ENCODE results near the gene BRCA2. TPM values are rescaled to one million over a fixed set of nuclear protein-coding genes. Genes with fewer than 3 reads are reported as not detected.
A peak's percentile ranks its signal among the peaks of the same experiment; 100 is the strongest.

The BRCA2 gene
- total RNA-seq, 1 donor from 2014 or later, result 3.4 TPM

DNA sequence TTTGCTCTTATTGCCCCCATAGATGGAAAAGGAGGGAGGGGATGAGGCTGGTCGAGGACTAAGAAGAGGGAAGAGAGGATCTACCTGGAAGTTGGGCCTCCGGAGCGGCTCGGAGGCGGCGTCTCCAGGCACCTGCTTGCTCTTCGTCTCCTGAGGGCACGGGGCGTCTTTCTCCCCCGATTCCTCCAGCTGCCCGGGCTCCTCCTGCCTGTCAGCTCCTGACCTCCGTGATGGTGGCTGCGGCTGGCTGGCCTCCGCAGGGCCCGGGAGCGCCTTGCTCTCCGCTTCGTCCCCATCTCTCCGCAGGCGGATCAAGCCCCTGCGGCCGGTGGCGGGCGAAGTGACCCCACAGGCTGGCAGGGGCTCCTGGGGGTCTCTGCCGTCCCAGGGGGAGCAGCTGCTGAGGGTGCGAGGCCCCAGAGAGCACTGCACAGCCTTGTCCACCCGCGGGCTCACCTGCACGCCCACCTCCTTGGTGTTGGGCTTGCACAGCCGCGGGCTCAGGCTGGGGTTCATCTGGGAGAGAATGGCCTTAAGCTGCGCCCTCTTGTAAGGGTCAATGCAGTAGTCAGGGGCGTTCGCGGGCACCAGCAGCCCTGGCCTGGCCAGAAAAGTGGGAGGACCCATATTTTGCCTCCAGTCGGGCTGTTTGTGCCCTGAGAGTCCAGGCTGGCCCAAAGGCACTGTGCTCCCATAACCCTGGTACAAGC lies 4.0 kb upstream of the BRCA2 start:
- Histone ChIP-seq H3K4me3 (ENCODE audit: insufficient read depth, low read depth, low read length) (no peak overlapping the region), H3K9ac (ENCODE audit: low read length) (no peak overlapping the region), H4K20me1 (ENCODE audit: insufficient read depth, low read length) (no peaks in the 10 kb centered on the region), H3K27ac (ENCODE audit: low read depth, low read length) (no peak overlapping the region), H3K4me2 (ENCODE audit: low read length) (no peak overlapping the region), H3K79me2 (ENCODE audit: insufficient read depth, low read length) (peaks cover under 1% of the 10 kb centered on the region), H3K9me3 (ENCODE audit: insufficient read depth, low read depth, low read length) (no peaks in the 10 kb centered on the region), H3K36me3 (ENCODE audit: insufficient read depth, low read length) (no peaks in the 10 kb centered on the region), H2AFZ (ENCODE audit: low read depth, low read length) (no peak overlapping the region), H3K27me3 (ENCODE audit: insufficient read depth, low read length) (no peaks in the 10 kb centered on the region), H3K4me1 (ENCODE audit: insufficient read depth, low read length) (peaks cover 4% of the 10 kb centered on the region)
- no peaks in the 10 kb centered on the region for H3K4me1 Mint-ChIP-seq (ENCODE audit: low read depth, unreplicated experiment)
- no peak for DNase-seq (ENCODE audit: low read depth)
- no peak for FAIRE-seq
- no peaks in the 10 kb centered on the region for H3K36me3 Mint-ChIP-seq (ENCODE audit: low read depth, unreplicated experiment)
- H3K27ac Mint-ChIP-seq (ENCODE audit: unreplicated experiment), result no peak overlapping the region
- H3K4me3 Mint-ChIP-seq (ENCODE audit: unreplicated experiment), result no peak overlapping the region
- no peaks in the 10 kb centered on the region for H3K9me3 Mint-ChIP-seq (ENCODE audit: unreplicated experiment)
- TF ChIP-seq EZH2 (IDR thresholded peaks at IDR 0.05; ENCODE audit: insufficient read depth, low read length), result no peak
- TF ChIP-seq, protein P1, sequence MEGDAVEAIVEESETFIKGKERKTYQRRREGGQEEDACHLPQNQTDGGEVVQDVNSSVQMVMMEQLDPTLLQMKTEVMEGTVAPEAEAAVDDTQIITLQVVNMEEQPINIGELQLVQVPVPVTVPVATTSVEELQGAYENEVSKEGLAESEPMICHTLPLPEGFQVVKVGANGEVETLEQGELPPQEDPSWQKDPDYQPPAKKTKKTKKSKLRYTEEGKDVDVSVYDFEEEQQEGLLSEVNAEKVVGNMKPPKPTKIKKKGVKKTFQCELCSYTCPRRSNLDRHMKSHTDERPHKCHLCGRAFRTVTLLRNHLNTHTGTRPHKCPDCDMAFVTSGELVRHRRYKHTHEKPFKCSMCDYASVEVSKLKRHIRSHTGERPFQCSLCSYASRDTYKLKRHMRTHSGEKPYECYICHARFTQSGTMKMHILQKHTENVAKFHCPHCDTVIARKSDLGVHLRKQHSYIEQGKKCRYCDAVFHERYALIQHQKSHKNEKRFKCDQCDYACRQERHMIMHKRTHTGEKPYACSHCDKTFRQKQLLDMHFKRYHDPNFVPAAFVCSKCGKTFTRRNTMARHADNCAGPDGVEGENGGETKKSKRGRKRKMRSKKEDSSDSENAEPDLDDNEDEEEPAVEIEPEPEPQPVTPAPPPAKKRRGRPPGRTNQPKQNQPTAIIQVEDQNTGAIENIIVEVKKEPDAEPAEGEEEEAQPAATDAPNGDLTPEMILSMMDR (IDR thresholded peaks at IDR 0.05; ENCODE audit: insufficient read depth, low read depth, low read length), result no peak
- no peaks in the 10 kb centered on the region for H3K27me3 Mint-ChIP-seq (ENCODE audit: low read depth, unreplicated experiment)

DNA sequence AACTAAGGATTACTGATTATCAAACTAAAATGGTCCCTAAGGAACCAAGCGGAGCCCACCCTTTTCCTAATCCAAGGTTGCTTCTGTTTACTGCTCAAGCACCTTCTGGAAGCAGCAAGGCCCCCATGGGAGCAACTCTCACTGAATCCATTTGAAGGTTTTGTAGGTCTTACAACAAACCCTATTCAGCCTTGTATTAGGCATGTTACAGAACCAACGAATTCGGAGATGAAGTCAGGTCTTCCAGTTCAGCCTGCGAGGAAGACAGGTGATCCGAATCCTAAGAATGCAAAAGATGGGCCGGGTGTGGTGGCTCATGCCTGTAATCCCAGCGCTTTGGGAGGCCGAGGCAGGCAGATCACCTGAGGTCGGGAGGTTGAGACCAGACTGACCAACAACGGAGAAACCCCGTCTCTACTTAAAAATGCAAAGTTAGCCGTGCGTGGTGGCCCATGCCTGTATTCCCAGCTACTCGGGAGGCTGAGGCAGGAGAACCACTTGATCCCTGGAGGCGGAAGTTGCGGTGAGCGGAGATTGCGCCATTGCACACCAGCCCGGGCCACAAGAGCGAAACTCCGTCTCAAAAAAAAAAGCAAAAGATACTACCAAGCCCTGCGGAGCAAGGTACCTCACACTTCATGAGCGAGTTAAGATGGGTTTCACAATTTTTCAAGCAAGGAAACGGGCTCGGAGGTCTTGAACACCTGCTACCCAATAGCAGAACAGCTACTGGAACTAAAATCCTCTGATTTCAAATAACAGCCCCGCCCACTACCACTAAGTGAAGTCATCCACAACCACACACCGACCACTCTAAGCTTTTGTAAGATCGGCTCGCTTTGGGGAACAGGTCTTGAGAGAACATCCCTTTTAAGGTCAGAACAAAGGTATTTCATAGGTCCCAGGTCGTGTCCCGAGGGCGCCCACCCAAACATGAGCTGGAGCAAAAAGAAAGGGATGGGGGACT lies 754 bp upstream of the BRCA2 start:
- no peaks in the 10 kb centered on the region for H3K27me3 Mint-ChIP-seq (ENCODE audit: low read depth, unreplicated experiment)
- FAIRE-seq, result no peak

More for the DNA sequence above, 754 bp upstream of the BRCA2 start:
- H3K79me2 ChIP-seq (ENCODE audit: insufficient read depth, low read length), result peaks cover 6% of the 10 kb centered on the region
- Mint-ChIP-seq H3K4me3 (ENCODE audit: unreplicated experiment) (peak overlapping the region; percentile 91), H3K9me3 (ENCODE audit: unreplicated experiment) (no peaks in the 10 kb centered on the region), H3K36me3 (ENCODE audit: low read depth, unreplicated experiment) (no peaks in the 10 kb centered on the region), H3K27ac (ENCODE audit: unreplicated experiment) (peak overlapping the region; percentile 99), H3K4me1 (ENCODE audit: low read depth, unreplicated experiment) (no peaks in the 10 kb centered on the region)
- no peaks in the 10 kb centered on the region for H3K27me3 ChIP-seq (ENCODE audit: insufficient read depth, low read length)
- H4K20me1 ChIP-seq (ENCODE audit: insufficient read depth, low read length), result no peaks in the 10 kb centered on the region
- no peaks in the 10 kb centered on the region for H3K36me3 ChIP-seq (ENCODE audit: insufficient read depth, low read length)
- H3K4me2 ChIP-seq (ENCODE audit: low read length), result peak overlapping the region; percentile 96
- peak overlapping the region; percentile 98 for H2AFZ ChIP-seq (ENCODE audit: low read depth, low read length)
- no peaks in the 10 kb centered on the region for H3K9me3 ChIP-seq (ENCODE audit: insufficient read depth, low read depth, low read length)
- H3K4me3 ChIP-seq (ENCODE audit: insufficient read depth, low read depth, low read length), result peak overlapping the region; percentile 94
- no peak for TF ChIP-seq EZH2 (IDR thresholded peaks at IDR 0.05; ENCODE audit: insufficient read depth, low read length)
- TF ChIP-seq, protein P1 (IDR thresholded peaks at IDR 0.05; ENCODE audit: insufficient read depth, low read depth, low read length), result no peak
- H3K4me1 ChIP-seq (ENCODE audit: insufficient read depth, low read length), result peaks cover 4% of the 10 kb centered on the region
- DNase-seq (ENCODE audit: low read depth), result peak; percentile 48
- H3K9ac ChIP-seq (ENCODE audit: low read length), result peak overlapping the region; percentile 98
- H3K27ac ChIP-seq (ENCODE audit: low read depth, low read length), result peak overlapping the region; percentile 98
